Upper lobe of left lung (tissue), 6 donors: ENCODE data around the gene PTPN1. TPM values are rescaled to one million over a fixed set of nuclear protein-coding genes. Genes with fewer than 3 reads are reported as not detected.

Experiments used
- ATAC-seq, 2 donors: fragments of 200-7000 bp; cut with Tn5 transposase; one replicate each; pipeline ENCODE4 v1.9.1; 2022; ENCODE audit warnings: mild to moderate bottlenecking in 2 of 2, moderate library complexity in 2 of 2; ENCODE audit not compliant: low FRiP score in 2 of 2
- DNase-seq, 2 donors: peaks; one replicate each; pipeline ENCODE4 v3.0.0-alpha.2; 2019 to 2020
- H3K27ac ChIP-seq, 4 donors: fragments of 200-600 bp; sonication (generic); one replicate each; pipeline ENCODE4 v1.5.1; 2016 to 2019
- H3K27me3 ChIP-seq, 4 donors: fragments of 200-600 bp; sonication (generic); one replicate each; pipeline ENCODE4 v1.5.1; 2017 to 2019
- H3K36me3 ChIP-seq, 4 donors: fragments of 200-600 bp; sonication (generic); one replicate each; pipeline ENCODE4 v1.5.1; 2016 to 2019
- H3K4me1 ChIP-seq, 4 donors: fragments of 200-600 bp; sonication (generic); one replicate each; pipeline ENCODE4 v1.5.1; 2018 to 2019
- H3K4me3 ChIP-seq, 4 donors: fragments of 200-600 bp; sonication (generic); one replicate each; pipeline ENCODE4 v1.5.1; 2017 to 2019; ENCODE audit warnings: mild to moderate bottlenecking in 2 of 4, moderate library complexity in 1 of 4
- H3K9me3 ChIP-seq, 4 donors: fragments of 200-600 bp; sonication (generic); one replicate each; pipeline ENCODE4 v1.5.1; 2018 to 2019
- CTCF ChIP-seq, 6 experiments: fragments of 450-650 bp in 4 of 6; fragments of 200-600 bp in 2 of 6; sonication (generic) in 2 of 6; IDR thresholded peaks; one replicate each; pipeline ENCODE4 v1.5.1; 2016 to 2019; ENCODE audit warnings: antibody characterized with exemption in 6 of 6
- EP300 ChIP-seq, 4 donors: sonication (generic); formaldehyde crosslinking; IDR thresholded peaks; one replicate each; pipeline ENCODE4 v1.5.1; 2017; ENCODE audit warnings: antibody characterized with exemption in 4 of 4, control low read depth in 2 of 4
- POLR2A ChIP-seq, 4 donors: fragments of 450-650 bp; IDR thresholded peaks; one replicate each; pipeline ENCODE4 v1.5.1; 2016 to 2017; ENCODE audit warnings: antibody characterized with exemption in 4 of 4, mild to moderate bottlenecking in 2 of 4
- POLR2AphosphoS5 ChIP-seq, 2 donors: sonication (generic); formaldehyde crosslinking; IDR thresholded peaks; one replicate each; pipeline ENCODE4 v1.5.1; 2017; ENCODE audit warnings: antibody characterized with exemption in 2 of 2
- WGBS, 2 donors: methylation state at CpG; one replicate each; pipeline ENCODE4 v1.1.5; 2017 to 2018; 5-methylcytosine and 5-hydroxymethylcytosine counted together
- total RNA-seq, 6 donors: library from RNA; depleted of rRNA in 4 of 6; stranded (reverse); fragments of >200 nt in 4 of 6; gene quantifications; one replicate each; pipeline versions ENCODE4 v1.1.0 to v1.2.1, GENCODE V29; 2016 to 2021
- donor health status: DM: no; HTN: no; CAD: no; lungs with moderate emphysema.
- donor health status: DM: no; HTN: yes; CAD: no; lungs with severe emphysema.

The PTPN1 gene
- 100 to 1,000 TPM in 3 of 6 donors, 10 to 100 TPM in 3; 75.1 to 137 (median 96.1) TPM for total RNA-seq

- TF ChIP-seq POLR2AphosphoS5 (IDR thresholded peaks at IDR 0.05) = peak; percentile 99 to 100
- TF ChIP-seq POLR2A (IDR thresholded peaks at IDR 0.05) = peak; percentile 95 to 100 (median 99)
- no peak for TF ChIP-seq EP300 (IDR thresholded peaks at IDR 0.05)
- peak in 4 of 6 experiments; percentile 35 to 69 (median 46) for TF ChIP-seq CTCF (IDR thresholded peaks at IDR 0.05)
- peak within 1 kb of the TSS; percentile 81 to 98 (median 94) for H3K4me3 ChIP-seq
- H3K9me3 ChIP-seq = no peaks in the 10 kb centered on the region
- H3K36me3 ChIP-seq = no peaks in the 10 kb centered on the region
- ATAC-seq = peak; percentile 98 to 99
- no peaks in the 10 kb centered on the region for H3K27me3 ChIP-seq
- 0 to 3% methylated on average over 21 to 60 of the region's 64 CpGs for WGBS, 2 donors
- peak within 1 kb of the TSS; percentile 91 to 99 (median 96) for H3K27ac ChIP-seq
- peak; percentile 98 for DNase-seq
- H3K4me1 ChIP-seq = peaks cover 31 to 45% (median 41%) of the 10 kb centered on the region in 4 donors
Measured at GRCh38 chr20:50509923-50510705, at the start of gene PTPN1. Gene PTPN1, plus strand, starts transcription at chr20:50510383. Its CDS starts 145 bp downstream, at chr20:50510528.

- 13 to 29% methylated on average over 5 to 13 of the region's 13 CpGs for WGBS, 2 donors
- Histone ChIP-seq H3K4me1 (peaks cover 23 to 41% (median 34%) of the 10 kb centered on the region in 4 donors), H3K36me3 (no peaks in the 10 kb centered on the region), H3K27ac (peak overlapping the region; percentile 16 to 79 (median 58)), H3K9me3 (no peaks in the 10 kb centered on the region), H3K4me3 (no peak overlapping the region), H3K27me3 (no peaks in the 10 kb centered on the region)
- peak; percentile 63 to 94 for DNase-seq
- ATAC-seq = peak; percentile 95 to 96
- TF ChIP-seq POLR2A (IDR thresholded peaks at IDR 0.05) (peak in 1 of 4 donors; percentile 14), CTCF (IDR thresholded peaks at IDR 0.05) (peak; percentile 94 to 99 (median 98)), EP300 (IDR thresholded peaks at IDR 0.05) (peak in 1 of 4 donors; percentile 5), POLR2AphosphoS5 (IDR thresholded peaks at IDR 0.05) (peak in 1 of 2 donors; percentile 93)
Measured at GRCh38 chr20:50460608-50461267, 49.4 kb upstream of the PTPN1 start.

- Histone ChIP-seq H3K4me1 (peaks cover 13 to 28% (median 25%) of the 10 kb centered on the region in 4 donors), H3K27ac (peak overlapping the region in 1 of 4 donors; percentile 2), H3K36me3 (no peaks in the 10 kb centered on the region), H3K4me3 (no peak overlapping the region), H3K27me3 (no peaks in the 10 kb centered on the region), H3K9me3 (no peaks in the 10 kb centered on the region)
- 71 to 82% methylated on average over 10 of the region's 10 CpGs for WGBS, 2 donors
- ATAC-seq = no peak
- no peak for TF ChIP-seq CTCF (IDR thresholded peaks at IDR 0.05)
- no peak for TF ChIP-seq POLR2AphosphoS5 (IDR thresholded peaks at IDR 0.05)
- TF ChIP-seq EP300 (IDR thresholded peaks at IDR 0.05) = no peak
- TF ChIP-seq POLR2A (IDR thresholded peaks at IDR 0.05) = no peak
- DNase-seq = no peak
Measured at GRCh38 chr20:50462093-50462690, 48.0 kb upstream of the PTPN1 start.

GRCh38 chr20:50464026-50464724 is 46.0 kb upstream of the PTPN1 start:
- ATAC-seq (peak; percentile 89 to 90), DNase-seq (peak; percentile 48 to 71)
- Histone ChIP-seq H3K36me3 (no peaks in the 10 kb centered on the region), H3K9me3 (no peaks in the 10 kb centered on the region), H3K27me3 (no peaks in the 10 kb centered on the region), H3K27ac (peak overlapping the region in 1 of 4 donors; percentile 53), H3K4me3 (peak overlapping the region in 1 of 4 donors; percentile 0), H3K4me1 (peaks cover 13 to 22% (median 18%) of the 10 kb centered on the region in 4 donors)
- TF ChIP-seq POLR2A (IDR thresholded peaks at IDR 0.05) (no peak), CTCF (IDR thresholded peaks at IDR 0.05) (peak; percentile 82 to 91 (median 86))
- WGBS, 2 donors = 20 to 29% methylated on average over 15 to 19 of the region's 21 CpGs
